Tibial nerve (tissue), 4 donors: ENCODE measurements around the gene FLT4. TPM values are rescaled to one million over a fixed set of nuclear protein-coding genes. Genes with fewer than 3 reads are reported as not detected.

ENCODE experiments used
- DNase-seq, 2 donors: peaks; one replicate each; pipeline ENCODE4 v3.0.0-alpha.2; 2019; ENCODE audit warnings: low spot score in 2 of 2
- H3K27ac ChIP-seq, 4 donors: fragments of 200-600 bp; sonication (generic) in 3 of 4; one replicate each; pipeline ENCODE4 v1.5.1; 2017 to 2019; ENCODE audit warnings: mild to moderate bottlenecking in 1 of 4
- H3K27me3 ChIP-seq, 2 donors: fragments of 200-600 bp; sonication (generic) in 1 of 2; one replicate each; pipeline versions ENCODE4 v1.5.1 to v1.6.0; 2017 to 2019
- H3K36me3 ChIP-seq, 3 donors: fragments of 200-600 bp; sonication (generic); one replicate each; pipeline ENCODE4 v1.5.1; 2018 to 2019
- H3K4me1 ChIP-seq, 4 donors: fragments of 200-600 bp; sonication (generic) in 3 of 4; one replicate each; pipeline ENCODE4 v1.5.1; 2017 to 2019
- H3K4me3 ChIP-seq, 4 donors: fragments of 200-600 bp; sonication (generic) in 3 of 4; one replicate each; pipeline ENCODE4 v1.5.1; 2017 to 2019; ENCODE audit warnings: mild to moderate bottlenecking in 1 of 4, moderate library complexity in 1 of 4
- H3K9me3 ChIP-seq, 4 donors: fragments of 200-600 bp; sonication (generic) in 3 of 4; one replicate each; pipeline ENCODE4 v1.5.1; 2017 to 2019
- CTCF ChIP-seq, 5 experiments: fragments of 200-600 bp in 3 of 5; fragments of 450-650 bp in 2 of 5; sonication (generic) in 3 of 5; IDR thresholded peaks; one replicate each; pipeline ENCODE4 v1.5.1; 2016 to 2019; ENCODE audit warnings: antibody characterized with exemption in 5 of 5, mild to moderate bottlenecking in 3 of 5, moderate library complexity in 2 of 5
- EP300 ChIP-seq, 2 donors: sonication (generic); formaldehyde crosslinking; IDR thresholded peaks; one replicate each; pipeline ENCODE4 v1.6.1; 2017; ENCODE audit warnings: antibody characterized with exemption in 2 of 2, mild to moderate bottlenecking in 1 of 2
- POLR2A ChIP-seq, 2 donors: fragments of 450-650 bp; IDR thresholded peaks; one replicate each; pipeline ENCODE4 v1.6.1; 2017; ENCODE audit warnings: antibody characterized with exemption in 2 of 2, mild to moderate bottlenecking in 2 of 2, moderate library complexity in 2 of 2
- WGBS, 2 donors: methylation state at CpG; one replicate each; pipeline ENCODE4 v1.1.5; 2018; 5-methylcytosine and 5-hydroxymethylcytosine counted together
- total RNA-seq, 4 donors: library from RNA; depleted of rRNA; stranded (reverse); fragments of >200 nt; gene quantifications; one replicate each; pipeline ENCODE4 v1.1.0, GENCODE V29; 2016

FLT4 gene
- total RNA-seq, 4 donors from 2014 or later = 4.6 to 34.2 (median 14.9) TPM

DNA sequence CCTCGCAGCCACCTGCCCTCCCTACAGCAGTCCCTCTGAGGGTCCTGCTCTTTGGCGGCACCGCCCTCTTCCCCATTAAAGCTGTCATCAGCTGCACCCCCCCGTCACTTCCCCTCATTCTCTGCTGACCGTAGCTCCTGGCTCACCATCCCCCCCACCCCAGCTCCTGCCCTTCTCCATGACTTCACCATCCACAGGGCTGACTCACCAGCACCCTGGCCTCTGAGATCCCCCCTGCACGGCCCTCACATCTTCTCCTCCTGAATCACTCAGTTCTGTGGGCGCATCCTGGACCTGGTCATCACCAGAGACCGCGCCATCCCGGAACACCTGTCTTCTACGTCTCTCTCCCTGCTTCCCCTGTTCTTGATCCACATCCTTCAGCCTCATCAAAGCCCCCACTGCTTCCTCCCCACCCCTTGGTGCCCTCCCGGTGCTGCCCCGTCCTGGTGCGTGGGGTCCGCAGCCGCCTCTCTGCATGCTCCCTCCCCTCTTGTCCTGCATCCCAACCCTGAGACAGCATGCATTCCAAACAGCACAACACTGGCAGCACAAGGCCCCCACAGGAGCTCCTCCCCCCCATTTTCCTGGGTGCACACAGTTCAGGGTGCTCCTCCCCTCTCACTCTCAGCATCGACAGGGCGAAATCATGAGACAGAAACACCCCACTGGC is 12.9 kb downstream of the FLT4 start:
- no peak overlapping the region for H3K4me3 ChIP-seq
- no peak for TF ChIP-seq CTCF (IDR thresholded peaks at IDR 0.05)
- H3K36me3 ChIP-seq = no peaks in the 10 kb centered on the region
- peaks cover 0 to 9% (median 0%) of the 10 kb centered on the region in 4 donors for H3K9me3 ChIP-seq
- WGBS, 2 donors = 71 to 72% methylated on average over 18 of the region's 18 CpGs
- peaks cover 0 to 4% of the 10 kb centered on the region in 2 donors for H3K27me3 ChIP-seq
- no peaks in the 10 kb centered on the region for H3K4me1 ChIP-seq
- no peak for DNase-seq
- H3K27ac ChIP-seq = no peak overlapping the region

- Histone ChIP-seq H3K36me3 (no peaks in the 10 kb centered on the region), H3K27ac (no peak overlapping the region), H3K4me3 (no peak overlapping the region), H3K4me1 (no peaks in the 10 kb centered on the region), H3K27me3 (no peaks in the 10 kb centered on the region), H3K9me3 (peaks cover 0 to 9% (median 0%) of the 10 kb centered on the region in 4 donors)
- DNase-seq = no peak
- 88 to 90% methylated on average over 8 of the region's 8 CpGs for WGBS, 2 donors
- TF ChIP-seq POLR2A (IDR thresholded peaks at IDR 0.05) (no peak), CTCF (IDR thresholded peaks at IDR 0.05) (no peak), EP300 (IDR thresholded peaks at IDR 0.05) (no peak)
These were observed 13.4 kb downstream of the FLT4 start for GRCh38 chr5:180636016-180636402.

- Histone ChIP-seq H3K4me1 (no peaks in the 10 kb centered on the region), H3K4me3 (no peak overlapping the region)
- DNase-seq = no peak
These were observed 15.9 kb downstream of the FLT4 start for GRCh38 chr5:180633283-180634177.

DNA sequence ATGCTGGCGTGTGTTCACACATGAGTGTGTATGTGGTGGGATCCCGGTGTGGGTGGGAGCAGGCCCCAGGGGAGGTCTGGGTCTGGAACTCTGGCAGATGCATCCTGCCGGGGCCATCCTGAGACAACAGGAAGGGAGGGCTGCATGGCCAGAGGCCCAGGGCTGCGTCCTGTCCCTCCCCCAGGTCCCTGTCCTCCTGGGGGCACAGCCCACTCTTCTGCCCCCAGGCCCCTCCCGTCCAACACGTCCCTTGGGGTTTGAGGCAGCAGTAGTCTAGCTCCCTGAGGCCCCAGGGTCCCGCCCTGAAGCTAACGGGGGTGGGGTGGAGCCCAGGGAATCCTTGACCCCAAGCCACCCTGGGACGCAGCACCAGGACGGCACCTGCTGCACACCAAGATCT is 16.6 kb downstream of the FLT4 start:
- Histone ChIP-seq H3K4me3 (no peak overlapping the region), H3K4me1 (no peaks in the 10 kb centered on the region), H3K27me3 (no peaks in the 10 kb centered on the region), H3K36me3 (no peaks in the 10 kb centered on the region), H3K9me3 (peaks cover 0 to 9% (median 0%) of the 10 kb centered on the region in 4 donors), H3K27ac (no peak overlapping the region)
- DNase-seq = no peak
- WGBS, 2 donors = 45 to 69% methylated on average over 9 to 10 of the region's 10 CpGs
- TF ChIP-seq EP300 (IDR thresholded peaks at IDR 0.05) (no peak), POLR2A (IDR thresholded peaks at IDR 0.05) (no peak), CTCF (IDR thresholded peaks at IDR 0.05) (no peak)

More at GRCh38 chr5:180633283-180634177, 15.9 kb downstream of the FLT4 start:
- WGBS, 2 donors = 80 to 81% methylated on average over 13 to 14 of the region's 14 CpGs
- TF ChIP-seq POLR2A (IDR thresholded peaks at IDR 0.05) = no peak
- no peak for TF ChIP-seq EP300 (IDR thresholded peaks at IDR 0.05)
- no peak for TF ChIP-seq CTCF (IDR thresholded peaks at IDR 0.05)
- Histone ChIP-seq H3K27ac (no peak overlapping the region), H3K27me3 (no peaks in the 10 kb centered on the region), H3K9me3 (peaks cover 0 to 9% (median 0%) of the 10 kb centered on the region in 4 donors), H3K36me3 (no peaks in the 10 kb centered on the region)
